ENCODE data around the gene ART4. TPM values are rescaled to one million over a fixed set of nuclear protein-coding genes. Genes with fewer than 3 reads are reported as not detected.

ART4 gene
- polyA plus RNA-seq, 1 donor = 0.22 TPM

- no peak for DNase-seq
These were observed 9.6 kb upstream of the ART4 start for GRCh38 chr12:14852880-14853279.

DNA sequence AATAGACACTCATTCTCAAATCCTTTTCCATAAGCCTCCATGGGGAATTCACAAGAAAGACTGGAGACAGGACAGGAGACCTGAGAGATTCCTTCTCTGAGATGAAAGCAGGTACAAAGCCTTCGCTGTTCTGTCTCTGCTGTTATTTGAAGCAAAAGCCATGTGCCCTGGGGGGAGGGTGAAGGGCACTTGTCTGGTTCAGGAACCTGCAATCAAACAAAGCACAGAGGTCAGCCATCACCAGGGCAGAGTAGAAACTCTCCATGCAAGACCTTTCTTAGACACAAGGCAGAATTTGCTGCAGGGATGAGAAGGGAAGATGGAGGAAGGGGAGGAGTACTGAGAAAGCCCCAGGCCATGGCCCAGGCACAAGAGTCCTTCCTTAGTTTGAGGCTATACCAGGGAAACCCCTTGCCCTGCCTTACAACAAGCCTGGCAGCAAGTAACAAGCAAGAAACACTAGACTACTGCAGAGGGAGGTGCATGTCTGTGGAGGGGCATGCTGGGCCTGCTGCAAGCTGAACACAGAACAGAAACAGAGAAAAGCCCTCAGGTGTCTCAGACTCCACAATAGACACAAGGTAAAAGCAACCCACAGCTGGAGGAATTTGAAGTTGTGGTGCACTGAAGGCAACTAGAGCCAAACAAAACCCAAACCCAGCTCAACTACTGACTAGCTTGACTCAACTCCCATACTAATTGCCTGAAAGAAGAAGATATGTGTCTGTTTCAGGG is 7.8 kb upstream of the ART4 start:
- no peak for DNase-seq

- DNase-seq = no peak
These were observed 6.3 kb upstream of the ART4 start for GRCh38 chr12:14849661-14850060.

- DNase-seq = no peak
These were observed 3.7 kb upstream of the ART4 start for GRCh38 chr12:14846876-14847580.

- no peak for DNase-seq
These were observed 2.8 kb upstream of the ART4 start for GRCh38 chr12:14846042-14846587.

DNA sequence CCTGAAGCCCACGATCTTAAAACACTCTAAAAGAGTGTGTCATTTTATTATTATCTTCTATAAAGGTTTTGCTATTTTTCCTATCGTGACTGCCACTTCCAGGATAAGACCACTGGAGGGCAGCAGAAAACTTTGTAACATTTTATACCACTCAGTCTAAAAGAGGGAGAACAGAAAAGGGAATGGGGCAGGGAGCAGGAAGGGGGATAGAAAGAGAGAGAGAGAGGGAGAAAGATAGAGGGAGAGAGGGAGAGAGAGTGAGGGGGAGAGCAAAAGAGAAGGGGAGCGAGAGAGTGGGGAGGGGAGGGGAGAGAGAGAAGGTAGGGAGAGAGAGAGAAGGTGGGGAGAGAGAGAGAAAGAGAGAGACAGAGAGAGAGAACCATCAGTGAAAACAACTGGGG is 2.0 kb upstream of the ART4 start:
- DNase-seq = peak; percentile 72

GRCh38 chr12:14844401-14844800 is 1.1 kb upstream of the ART4 start:
- DNase-seq = no peak

DNA sequence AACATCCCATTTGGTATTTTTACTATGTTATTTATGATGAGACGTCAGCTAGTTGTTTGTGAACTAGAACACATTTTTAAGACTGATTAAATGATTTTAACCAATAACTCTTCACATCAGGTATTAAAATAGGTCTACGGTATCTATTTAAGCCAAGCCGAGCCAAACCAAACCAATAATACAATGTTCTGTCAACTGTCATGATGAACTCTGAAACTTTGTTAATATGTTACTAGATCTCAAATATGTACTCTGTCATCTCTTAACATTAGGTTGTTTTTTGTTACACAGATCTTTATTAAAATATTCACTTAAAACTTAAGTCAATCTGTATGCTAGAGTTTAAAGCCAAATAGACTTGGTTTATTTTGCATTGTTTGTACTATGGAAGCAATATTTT is 1.0 kb downstream of the ART4 start:
- no peak for DNase-seq

- DNase-seq = no peak
These were observed 1.6 kb downstream of the ART4 start for GRCh38 chr12:14841761-14842160.

- DNase-seq = no peak
These were observed 2.7 kb downstream of the ART4 start for GRCh38 chr12:14840616-14841015.

GRCh38 chr12:14839262-14839661 is 4.1 kb downstream of the ART4 start:
- no peak for DNase-seq

GRCh38 chr12:14836336-14837210 is 6.8 kb downstream of the ART4 start:
- DNase-seq = no peak

- DNase-seq = no peak
These were observed 8.8 kb downstream of the ART4 start for GRCh38 chr12:14834509-14834908.

- no peak for DNase-seq
These were observed 9.4 kb downstream of the ART4 start for GRCh38 chr12:14833952-14834351.

DNA sequence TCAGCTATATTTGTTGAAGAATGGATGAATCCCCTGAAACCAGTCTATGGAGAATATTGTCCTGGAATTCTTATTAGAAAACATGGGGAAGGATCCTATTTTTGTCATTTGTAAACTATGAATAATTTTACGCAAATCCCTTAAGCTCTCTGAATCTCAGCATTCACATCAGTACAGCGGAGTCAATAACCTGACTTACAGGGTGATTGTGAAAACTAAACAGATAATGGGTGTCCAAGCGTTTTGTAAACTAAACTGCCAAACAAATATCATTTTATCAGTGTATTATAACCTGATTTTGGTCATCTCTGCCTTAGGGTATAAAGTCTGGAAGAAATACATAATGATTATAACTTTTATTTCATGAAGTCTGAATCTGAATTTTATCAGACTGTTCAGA is 10.0 kb downstream of the ART4 start:
- no peak for DNase-seq

DNA sequence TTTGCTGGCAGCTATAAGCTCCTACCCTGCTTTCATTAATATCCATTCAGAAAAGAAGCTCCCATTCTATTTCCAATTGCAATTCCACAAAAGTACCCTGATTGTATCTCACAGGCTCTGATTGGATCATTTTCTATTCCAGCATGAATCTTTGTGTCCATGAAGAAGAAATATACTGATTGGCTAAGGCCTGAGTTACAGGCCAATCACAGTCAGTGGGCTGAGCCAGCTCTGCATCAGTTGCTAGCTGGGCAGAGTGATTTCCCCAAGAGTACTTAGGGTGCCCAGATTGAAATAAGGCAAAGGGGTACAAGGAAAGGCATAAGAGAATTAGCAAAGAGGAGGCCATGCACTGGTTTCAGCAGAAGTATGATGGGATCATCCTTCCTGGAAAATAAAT is 14.4 kb downstream of the ART4 start:
- DNase-seq = no peak

GRCh38 chr12:14827043-14827442 is 16.3 kb downstream of the ART4 start:
- DNase-seq = no peak

GRCh38 chr12:14826491-14826890 is 16.8 kb downstream of the ART4 start:
- DNase-seq = no peak

DNA sequence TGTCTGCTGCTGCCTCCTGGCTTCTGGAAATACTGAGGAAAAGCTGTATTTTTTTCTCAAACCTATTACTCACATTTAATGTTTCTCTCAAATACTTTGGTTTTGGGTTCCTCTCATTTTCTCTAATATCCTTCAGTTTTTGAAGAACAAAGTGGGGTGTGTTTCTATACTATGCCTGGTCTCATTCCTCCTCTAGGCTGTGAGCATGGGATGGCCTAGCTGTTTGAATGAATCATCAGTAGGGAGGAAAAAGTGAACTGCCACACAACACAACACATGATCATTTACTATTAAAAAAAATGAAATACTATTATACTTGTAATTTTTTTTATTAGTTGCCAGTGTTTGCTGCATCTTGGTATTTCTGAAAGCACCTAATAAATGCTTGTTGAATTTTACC is 18.1 kb downstream of the ART4 start:
- DNase-seq = no peak

DNA sequence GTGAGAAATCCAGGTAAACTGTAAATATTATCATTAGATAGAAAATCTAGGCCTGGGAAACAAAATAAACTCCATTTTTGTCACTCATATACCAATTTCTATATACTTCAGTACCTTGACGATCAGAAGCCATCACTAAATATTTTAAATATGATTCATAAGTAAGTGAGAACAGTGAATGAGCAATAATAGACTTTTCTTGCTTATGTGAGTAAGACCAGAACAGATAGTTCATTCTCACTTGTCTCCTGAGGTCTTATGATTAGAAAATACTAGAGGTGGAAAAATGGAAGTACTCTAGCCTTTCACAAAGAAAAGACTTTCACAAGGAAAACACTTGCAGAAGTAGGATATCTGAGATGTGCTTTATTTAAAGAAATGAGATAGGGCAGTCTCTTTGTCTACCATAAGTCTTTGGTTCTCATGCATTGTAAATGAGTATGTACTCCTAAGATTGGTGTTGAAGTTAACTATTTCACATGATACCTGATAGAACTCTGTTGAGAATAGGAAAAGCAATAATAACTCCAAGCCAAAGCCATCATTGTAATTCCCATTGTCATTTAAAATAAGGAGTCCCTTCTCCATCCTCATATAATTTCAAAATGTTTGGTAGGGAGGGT is 19.2 kb downstream of the ART4 start:
- DNase-seq = no peak

DNA sequence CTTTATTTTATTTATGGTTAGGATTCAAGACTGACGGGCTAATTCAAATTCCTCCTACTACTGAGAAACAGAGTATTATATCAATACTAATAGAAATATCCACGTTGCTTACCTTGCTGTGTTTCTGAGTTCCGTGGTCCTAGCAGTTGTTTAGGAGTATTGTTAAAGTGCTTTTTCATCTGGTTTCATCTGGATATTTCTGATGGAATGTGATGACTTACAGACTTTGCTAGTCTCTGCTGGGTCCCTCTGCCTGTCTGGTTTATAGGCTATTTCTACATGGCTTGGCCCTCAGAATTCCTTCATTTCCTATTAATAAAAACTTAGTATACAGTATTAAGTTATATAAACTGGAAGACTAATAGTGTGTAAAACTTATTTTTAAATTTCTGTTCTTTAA is 29.3 kb downstream of the ART4 start, which contains the start of gene SMCO3:
Gene SMCO3, minus strand, starts transcription at position 169 of the 400 bp plus-strand sequence. CDS start 7,502 bp downstream, outside the sequence.
- DNase-seq = no peak

DNA sequence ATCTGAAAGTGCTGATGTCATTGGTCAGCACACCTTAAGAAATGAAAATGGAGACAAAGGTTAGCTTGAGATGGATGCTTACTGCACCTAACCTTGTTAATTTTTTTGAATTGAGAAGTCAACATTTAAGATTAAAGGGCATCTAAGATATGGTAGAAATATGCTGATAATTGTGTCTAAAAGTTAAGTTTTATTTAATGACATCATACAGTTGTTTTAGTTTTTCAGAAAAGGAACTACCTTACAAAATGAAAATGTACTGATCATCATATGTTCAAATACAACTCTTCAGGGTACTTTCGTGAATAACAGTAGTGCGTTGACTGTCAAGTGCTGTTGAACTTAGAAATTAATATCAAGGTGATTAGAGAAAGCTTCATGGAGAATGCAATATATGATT is 31.8 kb downstream of the ART4 start:
- DNase-seq = no peak

All from left kidney (tissue), 2 donors.